Measurements from ENCODE around the gene TRAPPC3L. TPM values are rescaled to one million over a fixed set of nuclear protein-coding genes. Genes with fewer than 3 reads are reported as not detected.

The TRAPPC3L gene
- total and polyA plus RNA-seq, 9 of the 15 experiments (the other 6 are each of a cell fraction or from before 2014, with no cell fraction given) = not detected

DNA sequence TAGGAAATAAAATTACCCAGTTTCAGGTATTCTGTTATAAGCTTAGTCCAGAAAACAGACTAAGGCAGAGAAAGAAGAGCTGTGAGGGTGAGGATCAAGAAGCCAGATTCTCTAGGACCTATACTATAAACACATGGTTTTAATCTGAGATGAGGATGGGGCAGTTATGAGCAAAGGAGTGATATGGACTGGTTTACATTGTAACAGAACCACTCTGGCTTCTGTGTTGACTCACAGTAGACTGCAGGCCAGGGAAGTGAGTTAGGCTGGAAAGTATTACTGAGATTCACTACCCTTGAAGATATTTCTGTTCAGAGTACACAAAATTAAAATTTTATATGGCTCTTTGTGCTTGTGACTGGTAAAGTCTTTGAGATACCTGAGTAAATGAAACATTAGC lies 22.6 kb upstream of the TRAPPC3L start:
- Histone ChIP-seq H3K36me3 (ENCODE audit: control insufficient read depth, insufficient read depth, low read length) (no peaks in the 10 kb centered on the region), H2AFZ (ENCODE audit: low read depth, low read length) (no peak overlapping the region), H3K9me1 (ENCODE audit: control insufficient read depth, insufficient read depth, low read length) (no peaks in the 10 kb centered on the region), H3K9me3 (replicated peaks; ENCODE audit: control insufficient read depth, insufficient read depth, low read depth, low read length) (no peaks in the 10 kb centered on the region), H4K20me1 (replicated peaks; ENCODE audit: control insufficient read depth, insufficient read depth, low read length) (no peaks in the 10 kb centered on the region), H3K4me1 (replicated peaks in 1 of 2; ENCODE audit: control insufficient read depth in 2 of 2, insufficient read depth in 2 of 2, low read length in 2 of 2) (peaks cover 10 to 16% of the 10 kb centered on the region in 2 experiments), H3K9ac (ENCODE audit: insufficient read depth in 1 of 2, low read depth in 2 of 2, low read length in 2 of 2) (no peak overlapping the region), H3K79me2 (ENCODE audit: control insufficient read depth, insufficient read depth, low read length) (peaks cover 32% of the 10 kb centered on the region), H3K4me3 (no peak overlapping the region), H3K4me2 (ENCODE audit: insufficient read depth, low read length) (no peak overlapping the region), H3K27me3 (ENCODE audit: control insufficient read depth in 2 of 2, insufficient read depth in 2 of 2, low read length in 2 of 2) (no peaks in the 10 kb centered on the region), H3K27ac (ENCODE audit: extremely low read depth, low read depth, low read length) (no peak overlapping the region)
- ATAC-seq (no peak), FAIRE-seq (no peak), DNase-seq (ENCODE audit: extremely low read depth in 1 of 4, low spot score in 3 of 4) (no peak)
- in situ Hi-C loops (cut with MboI) = no loop called here
- intact Hi-C loops (cut with micrococcal nuclease) = no loop called here
- ChIA-PET CTCF (ENCODE audit: low intra/inter-chr PET ratio) (no interaction called here), POLR2A (interaction anchor here (0.6 to 1.0 kb wide), 2 partner anchors 17 to 33 kb away, joined by 3 read pairs; no protein-coding TSS in a partner anchor)
- TF ChIP-seq JUND (IDR thresholded peaks at IDR 0.05; ENCODE audit: borderline replicate concordance, low read depth, low read length) (no peak), JUND (tag; IDR thresholded peaks at IDR 0.05; ENCODE audit: borderline replicate concordance, low read depth, low read length) (no peak), RUNX1 (IDR thresholded peaks at IDR 0.05; ENCODE audit: low read depth) (no peak), ZNF398 (CRISPR knock-in tag; IDR thresholded peaks at IDR 0.05) (no peak), SMARCA4 (IDR thresholded peaks at IDR 0.05) (no peak), ETV6 (IDR thresholded peaks at IDR 0.05; ENCODE audit: borderline replicate concordance in 1 of 2, low read depth in 2 of 2, low read length in 1 of 2) (no peak), ETV6 (CRISPR knock-in tag; IDR thresholded peaks at IDR 0.05; ENCODE audit: borderline replicate concordance) (no peak), NRF1 (conservative IDR thresholded peaks at IDR 0.05 in 1 of 2, IDR thresholded peaks at IDR 0.05 in 1 of 2) (no peak), DLX4 (CRISPR knock-in tag; IDR thresholded peaks at IDR 0.05) (no peak), ZBTB8A (IDR thresholded peaks at IDR 0.05; ENCODE audit: partially characterized antibody) (no peak), EHMT2 (IDR thresholded peaks at IDR 0.05) (no peak), HMGXB4 (CRISPR knock-in tag; IDR thresholded peaks at IDR 0.05) (no peak)
- TF ChIP-seq, protein P1, sequence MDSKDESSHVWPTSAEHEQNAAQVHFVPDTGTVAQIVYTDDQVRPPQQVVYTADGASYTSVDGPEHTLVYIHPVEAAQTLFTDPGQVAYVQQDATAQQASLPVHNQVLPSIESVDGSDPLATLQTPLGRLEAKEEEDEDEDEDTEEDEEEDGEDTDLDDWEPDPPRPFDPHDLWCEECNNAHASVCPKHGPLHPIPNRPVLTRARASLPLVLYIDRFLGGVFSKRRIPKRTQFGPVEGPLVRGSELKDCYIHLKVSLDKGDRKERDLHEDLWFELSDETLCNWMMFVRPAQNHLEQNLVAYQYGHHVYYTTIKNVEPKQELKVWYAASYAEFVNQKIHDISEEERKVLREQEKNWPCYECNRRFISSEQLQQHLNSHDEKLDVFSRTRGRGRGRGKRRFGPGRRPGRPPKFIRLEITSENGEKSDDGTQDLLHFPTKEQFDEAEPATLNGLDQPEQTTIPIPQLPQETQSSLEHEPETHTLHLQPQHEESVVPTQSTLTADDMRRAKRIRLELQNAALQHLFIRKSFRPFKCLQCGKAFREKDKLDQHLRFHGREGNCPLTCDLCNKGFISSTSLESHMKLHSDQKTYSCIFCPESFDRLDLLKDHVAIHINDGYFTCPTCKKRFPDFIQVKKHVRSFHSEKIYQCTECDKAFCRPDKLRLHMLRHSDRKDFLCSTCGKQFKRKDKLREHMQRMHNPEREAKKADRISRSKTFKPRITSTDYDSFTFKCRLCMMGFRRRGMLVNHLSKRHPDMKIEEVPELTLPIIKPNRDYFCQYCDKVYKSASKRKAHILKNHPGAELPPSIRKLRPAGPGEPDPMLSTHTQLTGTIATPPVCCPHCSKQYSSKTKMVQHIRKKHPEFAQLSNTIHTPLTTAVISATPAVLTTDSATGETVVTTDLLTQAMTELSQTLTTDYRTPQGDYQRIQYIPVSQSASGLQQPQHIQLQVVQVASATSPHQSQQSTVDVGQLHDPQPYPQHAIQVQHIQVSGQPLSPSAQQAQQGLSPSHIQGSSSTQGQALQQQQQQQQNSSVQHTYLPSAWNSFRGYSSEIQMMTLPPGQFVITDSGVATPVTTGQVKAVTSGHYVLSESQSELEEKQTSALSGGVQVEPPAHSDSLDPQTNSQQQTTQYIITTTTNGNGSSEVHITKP (IDR thresholded peaks at IDR 0.05; ENCODE audit: partially characterized antibody) = no peak
- no TSS peak for BruUV-seq (replicated peaks)
